SU-DHL-6 (cell line): ENCODE results near the gene TNFRSF11A.

Experiments
- EZH2phosphoT487 ChIP-seq: fragments of 200-600 bp; sonication (generic), shearing (Covaris generic); conservative IDR thresholded peaks from 2 replicates; pipeline ENCODE4 v1.6.1; 2018; ENCODE audit warnings: mild to moderate bottlenecking, antibody characterized with exemption, low read length, moderate library complexity, mixed read lengths
- TF ChIP-seq, protein P1 (sequence below): fragments of 200-600 bp; sonication (generic); IDR thresholded peaks from one replicate; pipeline ENCODE4 v1.5.1; 2017; ENCODE audit warnings: antibody characterized with exemption, mild to moderate bottlenecking, low read length, moderate library complexity; ENCODE audit not compliant: insufficient read depth, poor library complexity, severe bottlenecking

DNA sequence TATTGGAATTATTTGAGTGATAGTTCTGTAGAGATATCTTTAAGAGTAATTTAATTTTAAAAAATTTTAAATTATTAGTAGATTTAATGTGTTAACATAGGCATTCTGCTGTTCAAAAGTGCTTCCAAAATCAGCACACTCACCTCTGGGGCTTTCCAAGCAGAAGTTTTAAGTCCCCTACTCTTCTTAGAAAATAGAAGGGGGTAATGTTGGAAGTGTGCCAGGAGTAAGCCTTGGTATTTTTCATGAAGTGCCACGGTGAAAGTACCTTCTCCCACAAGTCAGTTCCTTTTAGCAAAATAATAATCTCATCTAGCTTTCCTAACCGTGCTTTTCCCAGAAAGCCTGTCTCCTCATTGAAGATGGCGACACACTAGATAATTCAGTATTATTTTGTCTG is 3.9 kb upstream of the TNFRSF11A start:
- TF ChIP-seq, protein P1, sequence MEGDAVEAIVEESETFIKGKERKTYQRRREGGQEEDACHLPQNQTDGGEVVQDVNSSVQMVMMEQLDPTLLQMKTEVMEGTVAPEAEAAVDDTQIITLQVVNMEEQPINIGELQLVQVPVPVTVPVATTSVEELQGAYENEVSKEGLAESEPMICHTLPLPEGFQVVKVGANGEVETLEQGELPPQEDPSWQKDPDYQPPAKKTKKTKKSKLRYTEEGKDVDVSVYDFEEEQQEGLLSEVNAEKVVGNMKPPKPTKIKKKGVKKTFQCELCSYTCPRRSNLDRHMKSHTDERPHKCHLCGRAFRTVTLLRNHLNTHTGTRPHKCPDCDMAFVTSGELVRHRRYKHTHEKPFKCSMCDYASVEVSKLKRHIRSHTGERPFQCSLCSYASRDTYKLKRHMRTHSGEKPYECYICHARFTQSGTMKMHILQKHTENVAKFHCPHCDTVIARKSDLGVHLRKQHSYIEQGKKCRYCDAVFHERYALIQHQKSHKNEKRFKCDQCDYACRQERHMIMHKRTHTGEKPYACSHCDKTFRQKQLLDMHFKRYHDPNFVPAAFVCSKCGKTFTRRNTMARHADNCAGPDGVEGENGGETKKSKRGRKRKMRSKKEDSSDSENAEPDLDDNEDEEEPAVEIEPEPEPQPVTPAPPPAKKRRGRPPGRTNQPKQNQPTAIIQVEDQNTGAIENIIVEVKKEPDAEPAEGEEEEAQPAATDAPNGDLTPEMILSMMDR = no peak
- TF ChIP-seq EZH2phosphoT487 = no peak
